Liver (tissue), 3 donors: ENCODE data around the gene PPM1D.

Experiments
- CTCF ChIP-seq: fragments of 150-350 bp; IDR thresholded peaks from 2 replicates; pipeline ENCODE4 v1.5.1; 2017; ENCODE audit warnings: improper control_type of control experiment, low read depth, low read length; ENCODE audit not compliant: missing input control
- GABPA ChIP-seq, 2 donors: IDR thresholded peaks in 1 of 2; conservative IDR thresholded peaks in 1 of 2; 2 replicates each; pipeline ENCODE4 v1.6.1; 2016; ENCODE audit warnings: antibody characterized with exemption in 2 of 2, mild to moderate bottlenecking in 1 of 2, moderate library complexity in 1 of 2
- REST ChIP-seq: IDR thresholded peaks from 2 replicates; pipeline ENCODE4 v1.6.1; 2016; ENCODE audit warnings: antibody characterized with exemption, mild to moderate bottlenecking
- donor health status: healthy.
- donor health status: healthy.

- TF ChIP-seq CTCF (no peak), REST (no peak), GABPA (IDR thresholded peaks at IDR 0.05 in 1 of 2, conservative IDR thresholded peaks at IDR 0.05 in 1 of 2) (no peak)
These were observed 61.5 kb downstream of the PPM1D start for GRCh38 chr17:60661489-60661888.
